ENCODE measurements around the gene MCUB. TPM values are rescaled to one million over a fixed set of nuclear protein-coding genes. Genes with fewer than 3 reads are reported as not detected.
"Not testable (repeated sequence)": the region's sequence is repeated elsewhere in the genome, so short reads cannot be mapped to it uniquely, and the experiment has no call there.

The MCUB gene
- total RNA-seq, 1 donor from 2014 or later, result 69.4 TPM

DNA sequence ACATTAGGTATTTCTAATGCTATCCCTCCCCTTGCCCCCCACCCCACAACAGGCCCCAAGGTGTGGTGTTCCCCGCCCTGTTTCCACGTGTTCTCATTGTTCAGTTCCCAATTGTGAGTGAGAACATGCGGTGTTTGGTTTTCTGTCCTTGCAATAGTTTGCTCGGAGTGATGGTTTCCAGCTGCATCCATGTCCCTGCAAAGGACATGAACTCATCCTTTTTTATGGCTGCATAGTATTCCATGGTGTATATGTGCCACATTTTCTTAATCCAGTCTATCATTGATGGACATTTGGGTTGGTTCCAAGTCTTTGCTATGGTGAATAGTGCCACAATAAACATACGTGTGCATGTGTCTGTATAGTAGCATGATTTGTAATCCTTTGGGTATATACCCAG lies 20.0 kb downstream of the MCUB start:
- DNase-seq, result not testable (repeated sequence)

DNA sequence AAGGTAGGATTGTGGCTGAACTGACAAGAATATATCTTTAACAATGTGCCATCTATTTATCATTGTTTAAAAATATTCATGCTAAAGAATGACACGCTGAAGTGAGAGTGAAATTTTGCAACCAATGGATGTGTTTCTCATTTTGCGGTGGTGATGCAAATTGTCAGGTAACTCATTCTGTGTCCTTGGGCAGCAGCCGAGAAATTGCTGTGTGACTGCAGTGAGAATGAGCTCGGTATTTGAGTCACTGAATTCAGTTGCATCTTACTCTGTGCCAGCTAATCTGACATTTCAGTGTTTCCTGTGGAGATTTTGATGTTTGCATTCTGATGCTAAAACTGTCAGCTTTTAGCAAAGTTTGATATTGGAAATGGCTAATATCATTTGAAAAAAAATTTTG lies 28.1 kb downstream of the MCUB start:
- peak; percentile 21 for DNase-seq

DNA sequence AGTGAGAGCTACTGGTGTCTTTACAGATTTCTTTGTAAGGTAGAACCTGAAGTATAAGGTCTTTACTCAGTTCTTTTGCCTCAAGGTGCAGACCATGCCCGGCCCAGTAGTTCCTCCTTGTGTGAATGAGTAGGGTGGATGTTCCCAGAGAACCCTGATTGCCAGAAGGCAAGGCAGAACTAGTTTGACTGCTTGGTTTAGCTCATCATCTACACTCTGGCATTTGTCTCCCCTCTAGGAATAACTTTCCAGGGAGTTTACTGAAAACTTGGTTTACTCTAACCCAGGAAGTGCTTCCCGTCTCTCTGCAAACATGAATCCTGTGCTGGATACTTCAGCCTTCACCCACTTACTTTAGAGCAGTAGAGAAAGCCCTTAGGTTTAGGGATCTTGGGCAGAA lies 29.1 kb downstream of the MCUB start:
- DNase-seq, result no peak

DNA sequence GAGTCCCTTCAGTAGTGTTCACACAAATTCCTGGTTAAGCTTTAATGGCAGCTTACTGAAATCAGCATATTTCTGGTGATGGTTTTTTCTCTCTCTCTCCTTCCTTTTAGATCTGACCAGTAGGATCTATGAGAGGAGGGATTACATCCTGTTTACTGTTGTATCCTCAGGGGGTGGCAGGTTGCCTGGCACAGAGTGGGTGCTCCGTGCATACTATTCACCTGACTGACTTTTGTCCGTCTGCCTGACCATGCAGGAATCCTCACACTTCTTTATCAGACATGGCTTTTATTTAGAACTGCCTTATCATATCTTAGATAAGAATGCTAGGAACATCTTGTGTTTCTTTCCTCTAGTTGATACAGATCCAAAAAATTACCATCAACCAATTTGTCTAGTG lies 29.6 kb downstream of the MCUB start:
- DNase-seq, result no peak

DNA sequence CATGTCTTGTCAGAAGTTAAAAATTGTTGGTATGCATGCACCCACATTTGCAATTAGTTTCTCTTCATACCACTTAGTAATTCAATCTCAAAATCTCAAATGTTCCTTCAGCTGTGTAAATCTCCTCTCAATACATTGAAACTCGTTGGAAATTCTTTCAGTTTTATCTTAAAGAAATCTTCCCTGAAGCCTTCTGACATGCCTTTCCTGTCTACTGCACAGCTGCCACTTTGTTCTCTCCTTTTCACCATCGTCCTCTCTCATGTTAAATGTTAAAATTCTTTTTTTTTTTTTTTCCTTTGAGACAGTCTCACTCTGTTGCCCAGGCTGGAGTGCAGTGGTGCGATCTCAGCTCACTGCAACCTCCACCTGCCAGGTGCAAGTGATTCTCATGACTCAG lies 30.9 kb downstream of the MCUB start:
- no peak for DNase-seq

DNA sequence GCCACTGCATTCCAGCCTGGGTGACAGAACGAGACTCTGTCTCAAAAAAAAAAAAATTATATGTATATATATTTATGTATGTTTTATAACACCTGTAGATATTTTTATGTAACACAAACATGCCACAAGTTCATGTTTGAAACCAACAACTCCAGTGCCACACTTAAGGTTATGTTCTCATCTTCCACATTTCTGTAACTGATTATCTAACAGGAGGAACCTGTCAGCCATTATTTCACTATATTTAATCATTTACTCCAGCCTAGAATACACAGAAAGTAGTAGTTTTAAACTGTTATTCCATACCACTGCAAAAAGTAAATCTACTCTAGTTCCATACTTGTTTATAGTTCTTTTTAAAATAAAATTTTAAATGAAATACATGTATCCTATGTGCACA lies 32.3 kb downstream of the MCUB start:
- DNase-seq, result no peak

DNA sequence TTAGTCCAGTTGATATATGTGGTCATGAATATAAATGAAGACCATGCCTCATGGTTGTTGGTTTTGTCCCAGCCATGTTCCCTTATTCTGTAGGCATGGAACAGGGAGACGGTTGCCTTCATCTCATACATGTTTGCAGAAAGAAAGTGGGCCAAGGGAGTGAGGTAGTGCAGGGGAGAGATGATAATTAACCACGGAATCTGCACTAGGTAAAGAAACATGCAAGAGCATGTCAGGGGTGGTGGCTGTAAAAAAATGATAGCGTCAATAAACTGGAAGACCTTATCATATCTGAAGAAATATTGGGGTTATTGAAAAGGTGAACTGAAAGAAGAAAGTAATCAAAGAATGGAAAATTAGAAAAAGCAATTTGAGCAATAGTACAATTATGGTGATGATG lies 35.1 kb downstream of the MCUB start:
- not testable (repeated sequence) for DNase-seq

DNA sequence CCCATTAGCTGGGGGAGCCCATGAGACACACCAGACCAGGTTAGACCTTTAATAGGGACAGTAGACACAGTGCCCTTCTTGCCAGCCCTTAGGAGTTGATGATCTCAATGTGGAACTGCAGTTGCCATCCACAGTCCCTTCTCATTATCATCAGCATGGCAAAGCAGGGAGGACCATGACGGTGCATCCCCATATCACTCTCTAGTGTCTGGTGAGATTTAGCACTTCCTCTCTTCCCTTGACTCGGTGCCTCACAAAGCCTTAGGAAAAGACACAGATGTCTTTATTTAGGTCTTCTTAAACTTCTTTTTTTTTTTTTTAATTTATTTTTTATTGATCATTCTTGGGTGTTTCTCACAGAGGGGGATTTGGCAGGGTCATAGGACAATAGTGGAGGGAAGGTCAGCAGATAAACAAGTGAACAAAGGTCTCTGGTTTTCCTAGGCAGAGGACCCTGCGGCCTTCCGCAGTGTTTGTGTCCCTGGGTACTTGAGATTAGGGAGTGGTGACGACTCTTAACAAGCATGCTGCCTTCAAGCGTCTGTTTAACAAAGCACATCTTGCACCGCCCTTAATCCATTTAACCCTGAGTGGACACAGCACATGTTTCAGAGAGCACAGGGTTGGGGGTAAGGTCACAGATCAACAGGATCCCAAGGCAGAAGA lies 36.5 kb downstream of the MCUB start:
- not testable (repeated sequence) for DNase-seq

DNA sequence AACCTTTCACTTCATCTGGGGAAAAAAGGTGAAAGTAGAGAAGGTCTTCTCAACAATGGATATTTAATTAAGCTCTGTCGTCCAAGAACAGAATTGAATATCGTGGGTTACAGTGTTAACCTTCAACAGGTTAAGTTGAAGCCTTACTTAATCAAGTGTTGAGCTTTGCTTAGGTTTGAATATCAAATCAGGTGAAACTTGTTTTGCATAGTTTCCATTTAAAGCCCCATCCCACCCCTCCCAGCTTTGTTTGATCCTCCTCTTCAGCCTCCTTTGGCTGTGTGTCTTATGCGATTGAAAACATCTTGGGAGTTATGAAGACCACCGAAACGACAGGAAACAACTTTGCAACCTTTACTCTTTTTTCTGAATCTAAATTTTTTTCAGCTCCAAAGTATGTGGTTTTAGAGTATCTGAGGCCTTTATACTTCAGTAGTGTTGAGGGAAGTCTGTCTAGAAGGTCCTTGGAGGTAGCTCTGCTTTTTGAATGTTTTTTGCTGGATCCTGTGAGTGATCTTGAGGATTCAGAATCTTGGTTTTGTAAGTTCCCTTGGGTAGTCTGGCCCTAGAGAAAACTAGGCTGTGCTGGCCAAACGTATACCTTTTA lies 39.1 kb downstream of the MCUB start:
- no peak for DNase-seq

DNA sequence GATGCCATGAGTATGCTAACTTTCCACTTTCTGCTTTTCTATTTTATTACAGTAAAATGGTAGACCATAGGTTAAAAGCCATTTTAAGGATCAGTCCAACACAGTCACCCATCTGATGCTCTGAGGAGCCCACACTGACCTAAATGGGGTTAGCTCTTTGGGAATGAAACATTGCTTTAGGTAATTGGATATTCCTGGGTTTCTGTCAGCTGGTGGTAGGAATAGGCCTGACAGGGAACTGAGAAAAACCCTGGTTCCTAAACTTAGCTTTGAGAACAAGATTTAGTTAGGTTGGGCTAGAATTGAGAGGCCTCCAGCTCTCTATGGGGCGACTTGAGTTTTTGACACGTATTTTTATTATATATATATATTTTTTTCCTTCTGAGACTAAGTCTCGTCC lies 40.4 kb downstream of the MCUB start:
- DNase-seq, result no peak

DNA sequence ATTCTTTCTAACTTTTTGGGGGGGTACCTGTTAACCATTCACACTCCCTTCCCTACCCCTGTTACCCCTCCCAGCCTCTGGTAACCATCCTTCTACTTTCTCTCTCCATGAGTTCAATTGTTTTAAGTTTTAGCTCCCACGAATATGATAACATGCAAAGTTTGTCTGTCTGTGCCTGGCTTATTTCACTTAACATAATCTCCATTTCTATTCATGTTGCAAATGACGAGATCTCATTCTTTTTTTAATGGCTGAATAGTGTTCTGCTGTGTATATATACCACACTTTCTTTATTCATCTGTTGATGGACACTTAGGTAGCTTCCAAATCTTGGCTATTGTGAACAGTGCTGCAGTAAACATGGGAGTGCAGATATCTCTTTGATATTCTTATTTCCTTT lies 41.3 kb downstream of the MCUB start:
- DNase-seq, result no peak

DNA sequence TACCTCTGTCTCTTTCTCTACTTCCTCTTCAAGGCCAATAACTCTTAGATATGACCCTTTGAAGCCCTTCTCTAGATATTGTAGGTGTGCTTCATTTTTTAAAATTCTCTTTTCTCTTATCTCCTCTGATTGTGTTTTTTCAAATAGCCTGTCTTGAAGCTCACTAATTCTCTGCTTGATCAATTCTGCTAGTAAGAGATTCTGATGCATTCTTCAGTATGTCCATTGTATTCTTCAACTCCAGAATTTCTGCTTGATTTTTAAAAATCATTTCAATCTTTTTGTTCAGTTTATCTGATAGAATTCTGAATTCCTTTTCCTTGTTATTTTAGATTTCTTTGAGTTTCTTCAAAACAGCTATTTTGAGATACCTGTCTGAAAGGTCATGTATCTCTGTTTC lies 47.9 kb downstream of the MCUB start:
- no peak for DNase-seq

DNA sequence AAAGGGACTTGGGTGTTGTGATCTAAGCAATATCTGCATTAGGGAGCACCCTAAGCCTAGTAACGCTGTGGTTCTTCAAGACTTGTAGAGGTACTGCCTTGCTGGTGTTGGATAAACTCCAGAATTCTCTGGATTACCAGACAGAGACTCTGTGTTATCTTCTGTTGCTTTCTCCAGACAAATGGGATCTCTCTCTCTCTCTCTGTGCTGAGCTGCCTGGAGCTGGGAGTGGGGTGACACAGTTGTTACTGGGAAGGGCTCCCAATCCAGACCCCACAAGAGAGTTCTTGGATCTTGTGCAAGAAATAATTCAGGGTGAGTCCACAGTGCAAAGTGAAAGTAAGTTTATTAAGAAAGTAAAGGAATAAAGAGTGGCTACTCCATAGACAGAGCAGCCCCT lies 48.8 kb downstream of the MCUB start:
- DNase-seq, result no peak

DNA sequence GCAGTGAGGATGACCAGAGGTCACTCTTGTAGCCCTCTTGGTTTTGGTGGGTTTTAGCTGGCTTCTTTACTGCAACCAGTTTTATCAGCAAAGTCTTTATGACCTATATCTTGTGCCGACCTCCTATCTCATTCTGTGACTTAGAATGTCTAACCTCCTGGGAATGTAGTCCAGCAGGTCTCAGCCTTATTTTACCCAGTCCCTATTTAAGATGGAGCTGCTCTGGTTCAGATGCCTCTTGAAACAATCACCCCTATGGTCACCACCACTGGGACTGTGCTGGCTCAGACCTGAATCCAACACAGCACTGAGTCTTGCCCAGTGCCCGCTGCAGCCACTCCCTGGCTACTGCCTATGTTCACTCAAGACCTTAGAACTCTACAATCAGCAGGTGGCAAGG lies 49.4 kb downstream of the MCUB start:
- no peak for DNase-seq

DNA sequence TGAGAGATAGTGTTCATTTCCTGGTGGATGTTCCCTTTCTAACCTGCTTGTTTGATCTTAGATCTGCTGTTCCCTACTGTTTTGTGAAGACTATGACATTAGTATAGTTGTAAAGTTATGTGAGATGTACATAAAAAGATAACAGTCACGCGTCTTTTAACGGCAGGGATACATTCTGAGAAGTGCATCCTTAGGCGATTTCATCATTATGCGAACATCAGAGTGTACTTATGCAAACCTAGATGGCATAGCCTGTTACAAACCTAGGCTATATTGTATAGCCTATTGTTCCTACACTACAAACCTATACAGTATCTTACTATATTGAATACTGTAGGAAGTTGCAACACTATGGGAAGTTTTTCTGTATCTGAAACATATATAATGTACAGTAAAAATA lies 50.4 kb downstream of the MCUB start:
- no peak for DNase-seq

DNA sequence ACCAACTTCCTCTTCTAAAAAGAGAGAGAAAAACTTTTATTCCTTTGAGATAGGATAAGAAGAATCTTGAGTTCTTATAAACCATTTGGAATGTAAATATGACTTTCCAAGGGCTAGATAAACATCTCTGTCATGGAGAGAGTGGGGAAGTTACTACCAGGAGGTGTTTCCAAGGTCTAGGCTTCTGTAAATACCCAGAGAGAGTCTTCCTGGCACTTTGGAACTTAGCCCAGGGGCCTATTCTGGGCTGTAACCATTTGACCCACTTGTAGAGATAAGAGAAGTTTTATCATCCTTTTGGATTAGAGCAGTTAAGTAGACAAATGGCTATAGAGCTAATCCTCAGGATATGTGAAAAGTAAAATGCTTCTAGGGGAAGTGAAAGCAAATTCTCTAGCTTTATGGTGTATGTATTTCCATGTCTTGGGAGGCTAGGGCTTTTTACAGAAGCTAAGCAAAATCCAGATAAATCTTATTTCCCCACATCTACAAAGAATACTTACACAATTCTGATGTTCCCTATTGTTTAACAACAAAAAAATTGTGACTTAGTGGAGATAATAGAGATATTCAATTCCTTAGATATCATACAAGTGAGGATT lies 51.1 kb downstream of the MCUB start:
- peak; percentile 6 for DNase-seq

DNA sequence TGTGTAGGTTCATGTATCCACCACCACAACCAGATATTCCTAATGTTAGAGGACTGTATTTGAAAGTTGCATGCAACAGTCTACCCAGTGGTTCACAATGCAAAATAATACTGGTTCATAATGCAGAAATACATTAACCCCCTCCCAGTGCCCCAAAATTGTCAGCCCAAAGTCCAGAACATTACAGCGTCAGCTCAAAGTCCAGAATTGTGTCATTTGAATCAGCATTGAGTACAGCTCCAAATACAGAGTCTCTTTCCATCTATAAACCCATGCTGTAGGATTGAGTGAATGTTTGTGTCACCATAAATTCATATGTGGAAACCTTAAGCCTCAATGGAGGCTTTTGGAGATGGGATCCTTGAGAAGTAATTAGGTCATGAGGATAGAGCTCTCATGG lies 54.0 kb downstream of the MCUB start:
- no peak for DNase-seq

DNA sequence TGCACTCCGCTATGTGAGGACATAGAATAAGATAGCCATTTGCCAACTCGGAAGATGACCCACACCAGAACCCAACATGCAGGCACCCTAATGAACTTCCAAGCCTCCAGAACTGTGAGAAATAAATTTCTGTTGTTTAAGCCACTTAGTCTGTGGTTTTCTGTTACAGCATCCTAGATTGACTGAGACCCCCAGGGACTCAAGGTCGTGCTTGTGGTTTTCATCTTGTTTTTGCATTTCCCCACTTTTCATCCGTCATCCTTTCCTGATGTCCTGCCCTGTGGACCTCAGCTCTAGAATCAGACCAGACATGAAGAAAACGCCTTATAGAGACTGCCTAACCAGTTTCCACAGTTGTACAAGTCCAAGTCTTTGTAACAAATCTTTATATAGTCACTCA lies 54.4 kb downstream of the MCUB start:
- no peak for DNase-seq

DNA sequence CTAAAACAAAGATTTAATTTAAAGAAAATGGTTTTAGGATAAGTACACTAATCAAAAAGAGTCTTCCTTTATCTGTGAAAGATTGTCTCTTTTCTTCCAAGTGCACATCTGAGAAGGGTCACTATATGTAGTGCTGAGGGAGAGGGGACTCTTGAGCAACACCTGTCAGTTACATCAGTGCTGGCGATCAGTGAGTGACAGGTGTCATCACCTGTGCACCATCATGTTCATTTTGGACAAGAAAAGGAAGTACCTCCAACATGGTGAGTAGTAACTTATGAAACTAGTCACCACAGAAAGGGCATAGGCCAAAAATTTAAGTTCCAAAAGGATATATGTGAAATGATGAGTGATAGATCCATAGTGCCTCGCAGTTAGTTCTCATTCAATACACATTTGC lies 55.7 kb downstream of the MCUB start:
- DNase-seq, result no peak

DNA sequence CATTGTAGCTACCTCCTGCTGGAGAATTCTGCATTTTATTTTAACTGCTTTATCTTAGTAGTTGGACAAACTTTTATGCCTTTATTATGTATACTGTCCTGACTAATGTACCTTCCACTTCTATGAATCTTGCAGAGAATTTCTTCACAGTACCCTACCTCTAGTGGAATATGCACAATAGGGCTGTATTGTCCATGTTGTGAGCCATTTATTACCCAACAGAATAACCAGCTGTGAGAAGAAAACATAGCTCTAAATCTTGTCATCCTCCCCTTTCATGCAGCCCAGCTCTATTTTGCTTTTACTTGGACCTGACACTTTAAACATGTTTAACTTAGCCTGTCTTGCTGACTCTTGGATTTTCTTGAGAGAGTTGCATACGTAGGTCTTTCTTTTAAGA lies 56.2 kb downstream of the MCUB start:
- DNase-seq, result peak; percentile 10

DNA sequence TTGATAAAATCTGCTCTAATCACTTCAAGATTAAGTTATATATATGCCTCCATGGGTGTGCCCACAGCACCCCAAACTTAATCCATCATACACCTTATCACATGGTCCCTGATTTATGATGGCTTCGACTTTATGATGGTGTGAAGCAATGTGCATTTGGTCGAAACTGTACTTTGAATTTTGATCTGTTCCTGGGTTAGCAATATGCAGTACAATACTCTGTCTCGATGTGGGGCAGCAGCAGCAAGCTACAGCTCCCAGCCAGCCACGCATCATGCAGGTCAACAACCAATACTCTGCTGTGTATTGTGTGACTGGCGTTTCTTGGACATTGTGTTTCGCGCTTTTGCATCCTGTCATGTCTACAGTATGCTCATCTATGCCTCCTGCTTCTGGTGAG lies 62.6 kb downstream of the MCUB start:
- no peak for DNase-seq

DNA sequence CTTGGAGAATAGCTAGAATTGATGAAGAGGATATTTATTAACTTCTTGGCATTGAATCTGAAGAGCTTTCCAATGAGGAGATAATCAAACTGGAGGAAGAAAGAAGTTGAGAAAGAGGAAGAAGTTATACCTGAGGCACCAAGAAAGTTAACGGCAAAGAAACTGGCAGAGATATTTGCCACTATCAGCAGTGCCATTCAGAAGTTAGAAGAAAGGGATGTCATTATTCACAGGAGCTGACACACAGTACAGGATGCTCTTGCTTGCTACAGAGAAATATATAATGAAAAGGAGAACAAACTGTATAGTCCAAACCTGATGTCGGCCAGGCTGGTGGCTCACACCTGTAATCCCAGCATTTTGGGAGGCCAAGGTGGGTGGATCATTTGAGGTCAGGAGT lies 64.5 kb downstream of the MCUB start:
- no peak for DNase-seq

DNA sequence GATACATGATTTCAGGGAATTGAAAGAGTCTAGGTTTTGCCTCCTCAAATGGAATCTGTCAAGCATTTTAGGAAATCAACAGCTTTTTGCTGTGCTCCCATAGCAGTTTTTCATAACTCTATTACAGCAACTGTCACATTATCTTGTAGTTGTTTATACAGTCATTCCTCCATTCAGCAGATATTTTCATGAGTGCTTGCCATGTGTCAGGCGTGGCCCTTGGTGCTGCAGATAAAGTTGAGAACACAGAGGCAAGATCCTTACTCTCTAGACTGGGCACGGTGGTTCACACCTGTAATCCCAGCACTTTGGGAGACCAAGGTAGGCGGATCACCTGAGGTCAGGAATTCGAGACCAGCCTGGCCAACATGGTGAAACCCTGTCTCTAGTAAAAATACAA lies 67.3 kb downstream of the MCUB start:
- no peak for DNase-seq

DNA sequence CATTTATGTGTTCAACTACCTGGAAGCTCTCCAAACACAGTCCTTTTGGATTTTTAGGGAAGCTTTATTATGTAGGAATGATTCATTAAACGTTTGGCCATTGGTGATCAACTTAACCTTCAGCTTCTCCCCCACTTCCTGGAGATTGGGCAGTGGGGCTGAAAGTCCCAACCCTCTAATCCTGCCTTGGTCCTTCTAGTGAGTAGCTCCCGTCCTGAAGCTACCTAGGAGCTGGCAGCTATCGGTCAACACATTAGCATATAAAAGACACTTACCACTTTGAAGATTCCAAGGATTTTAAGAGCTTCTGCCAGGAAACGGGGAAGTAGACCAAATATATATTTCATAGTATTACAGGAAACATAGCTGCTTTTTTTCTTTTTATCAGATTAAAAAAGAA lies 69.7 kb downstream of the MCUB start:
- DNase-seq, result no peak

All from dermis blood vessel endothelial cell (primary cell).